ENCODE results near the gene CTXND1.
"Not testable (repeated sequence)": the region's sequence is repeated elsewhere in the genome, so short reads cannot be mapped to it uniquely, and the experiment has no call there.

The CTXND1 gene

DNA sequence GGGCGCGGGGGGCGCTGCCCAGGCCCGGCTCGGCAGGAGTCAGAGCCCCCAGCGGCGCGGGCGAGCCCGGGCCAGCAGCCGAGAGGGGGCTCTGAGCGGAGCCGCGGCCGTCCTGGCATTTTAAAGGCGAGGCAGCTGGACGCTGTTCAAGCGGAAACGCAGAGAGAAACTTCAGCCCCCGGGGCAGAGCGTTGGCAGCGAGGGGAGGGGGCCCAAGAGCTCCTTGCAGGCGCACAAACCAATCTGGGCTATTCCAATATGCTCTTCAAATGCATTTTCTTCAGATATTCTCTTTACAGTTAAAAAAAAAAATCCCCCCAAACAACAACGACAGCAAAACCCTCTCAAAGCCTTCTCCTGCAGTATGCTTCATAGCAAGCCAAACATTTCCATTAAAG lies at the start of gene CTXND1:
Gene CTXND1 (minus strand): TSS at position 93 of the 398 bp plus-strand sequence. CDS start 50,264 bp downstream, outside the sequence.
- CTCF ChIA-PET, result interaction anchor here (0.7 kb wide), 1 partner anchor 9 kb away, joined by 4 read pairs; no protein-coding TSS in a partner anchor
- peak within 1 kb of the TSS; percentile 43 for H3K4me3 ChIP-seq (ENCODE audit: low read depth, low read length)
- H3K36me3 ChIP-seq (ENCODE audit: control insufficient read depth in 2 of 2, insufficient read depth in 1 of 2, low read length in 2 of 2), result no peaks in the 10 kb centered on the region
- no peaks in the 10 kb centered on the region for H3K9me3 ChIP-seq (ENCODE audit: control insufficient read depth, insufficient read depth, low read depth, low read length)
- POLR2A ChIA-PET, result no interaction called here
- TF ChIP-seq ZNF335 (tag by site-specific recombination; conservative IDR thresholded peaks at IDR 0.05) (peak; percentile 78), GLIS1 (tag by site-specific recombination; IDR thresholded peaks at IDR 0.05) (peak; percentile 46), ZNF510 (tag by site-specific recombination; IDR thresholded peaks at IDR 0.05; ENCODE audit: insufficient replicate concordance) (no peak), RBAK (tag by site-specific recombination; IDR thresholded peaks at IDR 0.05) (no peak), ZNF341 (tag by site-specific recombination; IDR thresholded peaks at IDR 0.05; ENCODE audit: low read depth) (peak; percentile 71), HOXC10 (CRISPR knock-in tag; IDR thresholded peaks at IDR 0.05) (no peak)
- TF ChIP-seq, protein P1, sequence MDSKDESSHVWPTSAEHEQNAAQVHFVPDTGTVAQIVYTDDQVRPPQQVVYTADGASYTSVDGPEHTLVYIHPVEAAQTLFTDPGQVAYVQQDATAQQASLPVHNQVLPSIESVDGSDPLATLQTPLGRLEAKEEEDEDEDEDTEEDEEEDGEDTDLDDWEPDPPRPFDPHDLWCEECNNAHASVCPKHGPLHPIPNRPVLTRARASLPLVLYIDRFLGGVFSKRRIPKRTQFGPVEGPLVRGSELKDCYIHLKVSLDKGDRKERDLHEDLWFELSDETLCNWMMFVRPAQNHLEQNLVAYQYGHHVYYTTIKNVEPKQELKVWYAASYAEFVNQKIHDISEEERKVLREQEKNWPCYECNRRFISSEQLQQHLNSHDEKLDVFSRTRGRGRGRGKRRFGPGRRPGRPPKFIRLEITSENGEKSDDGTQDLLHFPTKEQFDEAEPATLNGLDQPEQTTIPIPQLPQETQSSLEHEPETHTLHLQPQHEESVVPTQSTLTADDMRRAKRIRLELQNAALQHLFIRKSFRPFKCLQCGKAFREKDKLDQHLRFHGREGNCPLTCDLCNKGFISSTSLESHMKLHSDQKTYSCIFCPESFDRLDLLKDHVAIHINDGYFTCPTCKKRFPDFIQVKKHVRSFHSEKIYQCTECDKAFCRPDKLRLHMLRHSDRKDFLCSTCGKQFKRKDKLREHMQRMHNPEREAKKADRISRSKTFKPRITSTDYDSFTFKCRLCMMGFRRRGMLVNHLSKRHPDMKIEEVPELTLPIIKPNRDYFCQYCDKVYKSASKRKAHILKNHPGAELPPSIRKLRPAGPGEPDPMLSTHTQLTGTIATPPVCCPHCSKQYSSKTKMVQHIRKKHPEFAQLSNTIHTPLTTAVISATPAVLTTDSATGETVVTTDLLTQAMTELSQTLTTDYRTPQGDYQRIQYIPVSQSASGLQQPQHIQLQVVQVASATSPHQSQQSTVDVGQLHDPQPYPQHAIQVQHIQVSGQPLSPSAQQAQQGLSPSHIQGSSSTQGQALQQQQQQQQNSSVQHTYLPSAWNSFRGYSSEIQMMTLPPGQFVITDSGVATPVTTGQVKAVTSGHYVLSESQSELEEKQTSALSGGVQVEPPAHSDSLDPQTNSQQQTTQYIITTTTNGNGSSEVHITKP (tag by site-specific recombination; IDR thresholded peaks at IDR 0.05), result peak; percentile 59
- TF ChIP-seq, protein P2, sequence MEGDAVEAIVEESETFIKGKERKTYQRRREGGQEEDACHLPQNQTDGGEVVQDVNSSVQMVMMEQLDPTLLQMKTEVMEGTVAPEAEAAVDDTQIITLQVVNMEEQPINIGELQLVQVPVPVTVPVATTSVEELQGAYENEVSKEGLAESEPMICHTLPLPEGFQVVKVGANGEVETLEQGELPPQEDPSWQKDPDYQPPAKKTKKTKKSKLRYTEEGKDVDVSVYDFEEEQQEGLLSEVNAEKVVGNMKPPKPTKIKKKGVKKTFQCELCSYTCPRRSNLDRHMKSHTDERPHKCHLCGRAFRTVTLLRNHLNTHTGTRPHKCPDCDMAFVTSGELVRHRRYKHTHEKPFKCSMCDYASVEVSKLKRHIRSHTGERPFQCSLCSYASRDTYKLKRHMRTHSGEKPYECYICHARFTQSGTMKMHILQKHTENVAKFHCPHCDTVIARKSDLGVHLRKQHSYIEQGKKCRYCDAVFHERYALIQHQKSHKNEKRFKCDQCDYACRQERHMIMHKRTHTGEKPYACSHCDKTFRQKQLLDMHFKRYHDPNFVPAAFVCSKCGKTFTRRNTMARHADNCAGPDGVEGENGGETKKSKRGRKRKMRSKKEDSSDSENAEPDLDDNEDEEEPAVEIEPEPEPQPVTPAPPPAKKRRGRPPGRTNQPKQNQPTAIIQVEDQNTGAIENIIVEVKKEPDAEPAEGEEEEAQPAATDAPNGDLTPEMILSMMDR (tag by site-specific recombination; IDR thresholded peaks at IDR 0.05), result peak; percentile 12; the same call in 1 of the 2 replicates
- H3K27ac ChIP-seq (ENCODE audit: extremely low read depth, low read depth, low read length), result no peak within 1 kb of the TSS
- H3K4me1 ChIP-seq (ENCODE audit: control insufficient read depth, insufficient read depth, low read length), result peaks cover 8% of the 10 kb centered on the region

DNA sequence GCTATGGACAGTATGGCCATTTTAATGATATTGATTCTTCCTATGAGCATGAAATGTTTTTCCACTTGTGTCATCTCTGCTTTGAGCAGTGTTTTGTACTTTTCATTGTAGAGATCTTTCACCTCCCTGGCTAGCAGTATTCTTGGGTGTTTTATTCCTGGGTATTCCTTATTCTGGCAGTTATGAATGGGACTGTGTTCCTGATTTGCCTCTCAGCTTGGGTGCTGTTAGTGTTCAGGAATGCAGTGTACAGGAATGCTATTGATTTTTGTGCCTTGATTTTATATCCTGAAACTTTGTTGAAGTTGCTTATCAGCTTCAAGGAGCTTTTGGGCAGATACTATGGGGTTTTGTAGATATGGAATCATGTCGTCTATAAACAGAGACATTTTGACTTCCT lies 49.5 kb upstream of the CTXND1 start:
- CTCF ChIA-PET, result no interaction called here
- no peaks in the 10 kb centered on the region for H3K36me3 ChIP-seq (ENCODE audit: control insufficient read depth in 2 of 2, insufficient read depth in 1 of 2, low read length in 2 of 2)
- H3K27ac ChIP-seq (ENCODE audit: extremely low read depth, low read depth, low read length), result no peak overlapping the region
- H3K4me1 ChIP-seq (ENCODE audit: control insufficient read depth, insufficient read depth, low read length), result no peaks in the 10 kb centered on the region
- POLR2A ChIA-PET, result interaction anchor here (0.6 kb wide), 1 partner anchor 34 kb away, joined by 3 read pairs; no protein-coding TSS in a partner anchor
- TF ChIP-seq ZNF24 (tag by site-specific recombination; IDR thresholded peaks at IDR 0.05) (no peak), BCL6B (tag by site-specific recombination; IDR thresholded peaks at IDR 0.05) (no peak), ZNF843 (tag by site-specific recombination; IDR thresholded peaks at IDR 0.05) (no peak), ZNF473 (tag by site-specific recombination; IDR thresholded peaks at IDR 0.05) (no peak), ZNF394 (tag by site-specific recombination; IDR thresholded peaks at IDR 0.05; ENCODE audit: borderline replicate concordance) (no peak), ZNF664 (tag by site-specific recombination; IDR thresholded peaks at IDR 0.05) (no peak)
- H3K4me3 ChIP-seq (ENCODE audit: low read depth, low read length), result no peak overlapping the region
- no peaks in the 10 kb centered on the region for H3K9me3 ChIP-seq (ENCODE audit: control insufficient read depth, insufficient read depth, low read depth, low read length)

DNA sequence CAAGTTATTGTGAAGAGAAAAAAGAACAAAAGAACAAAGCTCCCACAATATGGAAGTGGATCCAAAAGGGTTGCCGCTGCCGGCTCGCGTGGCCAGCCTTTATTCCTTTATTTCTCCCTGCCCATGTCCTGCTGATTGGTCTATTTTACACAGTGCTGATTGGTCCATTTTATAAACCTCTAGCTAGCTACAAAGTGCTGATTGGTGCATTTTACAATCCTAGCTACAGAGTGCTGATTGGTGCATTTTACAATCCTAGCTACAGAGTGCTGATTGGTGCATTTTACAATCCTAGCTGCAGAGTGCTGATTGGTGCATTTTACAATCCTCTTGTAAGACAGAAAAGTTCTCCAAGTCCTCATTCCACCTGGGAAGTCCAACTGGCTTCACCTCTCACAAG lies 43.8 kb upstream of the CTXND1 start:
- H3K9me3 ChIP-seq (ENCODE audit: control insufficient read depth, insufficient read depth, low read depth, low read length); H3K27ac ChIP-seq (ENCODE audit: extremely low read depth, low read depth, low read length); H3K36me3 ChIP-seq (ENCODE audit: control insufficient read depth in 2 of 2, insufficient read depth in 1 of 2, low read length in 2 of 2); POLR2A ChIA-PET; H3K4me3 ChIP-seq (ENCODE audit: low read depth, low read length); H3K4me1 ChIP-seq (ENCODE audit: control insufficient read depth, insufficient read depth, low read length): not testable (repeated sequence)
- CTCF ChIA-PET, result interaction anchor here (1.3 kb wide), 1 partner anchor 55 kb away, joined by 3 read pairs; no protein-coding TSS in a partner anchor

Measured in HEK293 (cell line).